Measurements from ENCODE around the gene CTNNB1. TPM values are rescaled to one million over a fixed set of nuclear protein-coding genes. Genes with fewer than 3 reads are reported as not detected.
A peak's percentile ranks its signal among the peaks of the same experiment; 100 is the strongest.

The CTNNB1 gene
- total and polyA plus RNA-seq, 2 of the 8 experiments (the other 6 are each of a cell fraction or from before 2014, with no cell fraction given): 356 to 579 TPM

DNA sequence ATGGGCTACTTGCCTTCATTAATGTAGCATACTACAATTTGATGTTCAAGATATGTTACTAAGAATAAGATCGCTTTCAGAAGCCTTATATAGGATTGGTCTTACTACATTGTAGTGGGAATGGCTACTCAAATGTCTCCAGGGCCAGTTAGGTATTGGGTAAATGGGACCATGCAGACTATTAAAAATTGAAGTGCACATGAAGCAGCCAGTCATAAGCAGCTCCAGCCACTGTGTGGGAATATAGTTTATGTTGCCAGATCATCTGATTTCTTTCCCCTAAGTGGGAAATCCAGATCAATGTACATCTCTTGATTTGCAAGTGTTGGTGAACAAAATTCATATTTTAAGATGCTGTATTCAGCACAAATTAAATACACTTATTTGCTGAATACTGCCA, 5.1 kb downstream of the CTNNB1 start:
- Histone ChIP-seq H2BK12ac (ENCODE audit: low read depth, low read length) (no peak overlapping the region), H3K23ac (ENCODE audit: insufficient read length) (no peak overlapping the region), H2BK20ac (ENCODE audit: low read length) (no peak overlapping the region), H3K4me2 (ENCODE audit: insufficient read depth in 1 of 2, low read depth in 2 of 2, low read length in 2 of 2) (peak overlapping the region in 1 of 2 experiments; percentile 2; a peak in 2 of 4 replicates), H3K14ac (ENCODE audit: insufficient read length) (no peak overlapping the region), H4K5ac (ENCODE audit: insufficient read length, low read depth, low read length) (no peak overlapping the region), H3K27me3 (replicated peaks in 1 of 4; ENCODE audit: control insufficient read depth in 3 of 4, extremely low read depth in 1 of 4, insufficient read depth in 3 of 4, low read length in 3 of 4) (no peaks in the 10 kb centered on the region), H3K18ac (ENCODE audit: extremely low read depth, low read length) (no peak overlapping the region), H4K91ac (replicated peaks; ENCODE audit: insufficient read length, low read length) (no peak overlapping the region), H4K20me1 (replicated peaks in 1 of 2; ENCODE audit: control insufficient read depth in 1 of 2, insufficient read depth in 2 of 2, low read length in 2 of 2) (peaks cover 36 to 44% of the 10 kb centered on the region in 2 experiments), H2BK15ac (ENCODE audit: low read length) (no peak overlapping the region), H2BK120ac (replicated peaks; ENCODE audit: low read depth, low read length) (no peak overlapping the region), H3K9me3 (ENCODE audit: insufficient read depth in 2 of 2, low read depth in 1 of 2, low read length in 1 of 2) (no peaks in the 10 kb centered on the region), H3K79me2 (ENCODE audit: control insufficient read depth in 1 of 2, insufficient read depth in 2 of 2, low read length in 2 of 2) (peaks cover 60 to 95% of the 10 kb centered on the region in 2 experiments), H3K56ac (replicated peaks; ENCODE audit: insufficient read length, low read depth, low read length) (no peak overlapping the region), H2BK5ac (ENCODE audit: low read depth, low read length) (no peak overlapping the region), H3K4ac (replicated peaks; ENCODE audit: insufficient read length, low read depth, low read length) (no peak overlapping the region), H3K23me2 (ENCODE audit: low read depth, low read length) (peaks cover 8% of the 10 kb centered on the region), H3K4me3 (ENCODE audit: extremely low read depth in 1 of 4, insufficient read depth in 2 of 4, low read depth in 3 of 4, low read length in 4 of 4) (peak overlapping the region in 1 of 4 experiments; percentile 99; a peak in 1 of 8 replicates), H2AFZ (ENCODE audit: low read length) (no peak overlapping the region), H2AK5ac (ENCODE audit: low read depth, low read length) (no peak overlapping the region), H3K9ac (replicated peaks in 1 of 4; ENCODE audit: extremely low read depth in 1 of 4, low read depth in 3 of 4, low read length in 3 of 4) (no peak overlapping the region), H3K36me3 (ENCODE audit: control insufficient read depth in 2 of 4, insufficient read depth in 4 of 4, low read length in 3 of 4) (no peaks in the 10 kb centered on the region), H3K27ac (ENCODE audit: low read depth, low read length) (no peak overlapping the region), H3K79me1 (ENCODE audit: low read depth, low read length) (no peaks in the 10 kb centered on the region), H3K4me1 (replicated peaks in 1 of 4; ENCODE audit: control insufficient read depth in 3 of 4, insufficient read depth in 4 of 4, low read length in 3 of 4) (peaks cover 0 to 31% (median 13%) of the 10 kb centered on the region in 4 experiments; a peak in 6 of 7 replicates), H4K8ac (ENCODE audit: extremely low read depth, insufficient read depth, low read length) (no peak overlapping the region)
- no peak for TF ChIP-seq CHD2 (IDR thresholded peaks at IDR 0.05; ENCODE audit: low read length)
- FAIRE-seq (no peak), DNase-seq (ENCODE audit: low read depth in 1 of 2, low spot score in 2 of 2) (no peak)
- ChIA-PET POLR2A (ENCODE audit: partially characterized antibody) (interaction anchor here (0.8 to 1.1 kb wide), 3 partner anchors 8 to 47 kb away, joined by 3 read pairs; no protein-coding TSS in a partner anchor), CTCF (ENCODE audit: partially characterized antibody) (interaction anchor here (0.7 to 0.9 kb wide), 2 partner anchors 14 to 29 kb away, joined by 3 read pairs; no protein-coding TSS in a partner anchor)
- WGBS, 2 experiments (ENCODE audit: extremely low coverage in 1 of 2, insufficient coverage in 1 of 2, insufficient read length in 1 of 2, insufficient replicate concordance in 2 of 2, low coverage in 1 of 2, low lambda C conversion rate in 2 of 2, missing lambda C conversion rate in 1 of 2): 79% methylated on average over 1 of the region's 1 CpG; no CpG with 5 or more reads in 1 of the 2 experiments

Measured in H1 (cell line).